Glutamatergic neuron (in vitro differentiated cells): ENCODE measurements around the gene PSMB11. TPM values are rescaled to one million over a fixed set of nuclear protein-coding genes. Genes with fewer than 3 reads are reported as not detected.

Source experiments
- DNase-seq: peaks from one replicate; pipeline ENCODE4 v3.0.0; 2022
- H3K27ac Mint-ChIP-seq: one replicate; pipeline ENCODE4 v1.8.0; 2020; ENCODE audit warnings: mild to moderate bottlenecking, mixed read lengths, inconsistent platforms; ENCODE audit not compliant: unreplicated experiment
- H3K27me3 Mint-ChIP-seq: one replicate; pipeline ENCODE4 v1.8.0; 2020; ENCODE audit warnings: mild to moderate bottlenecking, moderate library complexity, mixed read lengths, inconsistent platforms; ENCODE audit not compliant: unreplicated experiment
- H3K36me3 Mint-ChIP-seq: one replicate; pipeline ENCODE4 v1.8.0; 2020; ENCODE audit warnings: mild to moderate bottlenecking, mixed read lengths, inconsistent platforms; ENCODE audit not compliant: unreplicated experiment
- H3K4me1 Mint-ChIP-seq: one replicate; pipeline ENCODE4 v1.8.0; 2020; ENCODE audit warnings: mild to moderate bottlenecking, low read depth, mixed read lengths, inconsistent platforms; ENCODE audit not compliant: unreplicated experiment
- H3K4me3 Mint-ChIP-seq: one replicate; pipeline ENCODE4 v1.8.0; 2020; ENCODE audit warnings: mild to moderate bottlenecking, mixed read lengths, inconsistent platforms; ENCODE audit not compliant: unreplicated experiment
- H3K9me3 Mint-ChIP-seq: one replicate; pipeline ENCODE4 v1.8.0; 2020; ENCODE audit warnings: mild to moderate bottlenecking, moderate library complexity, mixed read lengths, inconsistent platforms; ENCODE audit not compliant: unreplicated experiment
- CTCF ChIP-seq: fragments of 200-600 bp; sonication (generic); IDR thresholded peaks from one replicate; pipeline ENCODE4 v1.5.0; 2021; ENCODE audit not compliant: partially characterized antibody, unreplicated experiment
- long read RNA-seq: library from polyadenylated mRNA; unstranded; transcript quantifications from one replicate; pipeline ENCODE4 v2.0.0, GENCODE V29; 2020; ENCODE audit not compliant: unreplicated experiment
- total RNA-seq: library from RNA; stranded (reverse); fragmentation: NEBNext Ultra II Directional; extraction: Animal tissue kit (Norgen Biotek cat#: 25700); gene quantifications from one replicate; pipeline ENCODE4 v1.2.1, GENCODE V29; 2021; ENCODE audit not compliant: unreplicated experiment

The PSMB11 gene
- total RNA-seq: not detected
- long read RNA-seq: 0 reads

- Mint-ChIP-seq H3K9me3 (peaks cover 5% of the 10 kb centered on the region), H3K4me3 (no peak within 1 kb of the TSS), H3K4me1 (peaks cover 8% of the 10 kb centered on the region), H3K27me3 (peaks cover 15% of the 10 kb centered on the region), H3K36me3 (peaks cover 2% of the 10 kb centered on the region), H3K27ac (no peak within 1 kb of the TSS)
- no peak for DNase-seq
- TF ChIP-seq CTCF: no peak
These were observed at the start of gene PSMB11 for GRCh38 chr14:23042162-23042965. PSMB11 (plus strand) TSS chr14:23042212; CDS start chr14:23042226, 14 bp downstream.

- peak overlapping the region; percentile 63 for H3K4me3 Mint-ChIP-seq
- peaks cover 3% of the 10 kb centered on the region for H3K27me3 Mint-ChIP-seq
- H3K4me1 Mint-ChIP-seq: peaks cover 13% of the 10 kb centered on the region
- H3K36me3 Mint-ChIP-seq: no peaks in the 10 kb centered on the region
- peaks cover 3% of the 10 kb centered on the region for H3K9me3 Mint-ChIP-seq
- no peak for DNase-seq
- TF ChIP-seq CTCF: no peak
- H3K27ac Mint-ChIP-seq: peak overlapping the region; percentile 52
These were observed 48.5 kb upstream of the PSMB11 start for GRCh38 chr14:22993517-22993916.

GRCh38 chr14:22994762-22995275, 47.2 kb upstream of the PSMB11 start:
- Mint-ChIP-seq H3K4me1 (peaks cover 24% of the 10 kb centered on the region), H3K4me3 (peak overlapping the region; percentile 65), H3K9me3 (peaks cover 3% of the 10 kb centered on the region), H3K27me3 (peaks cover 3% of the 10 kb centered on the region), H3K36me3 (no peaks in the 10 kb centered on the region), H3K27ac (peak overlapping the region; percentile 45)
- peak; percentile 36 for TF ChIP-seq CTCF
- peak; percentile 53 for DNase-seq

- H3K36me3 Mint-ChIP-seq: no peaks in the 10 kb centered on the region
- no peak for DNase-seq
- peaks cover 27% of the 10 kb centered on the region for H3K4me1 Mint-ChIP-seq
- H3K9me3 Mint-ChIP-seq: peaks cover 3% of the 10 kb centered on the region
- TF ChIP-seq CTCF: no peak
- H3K4me3 Mint-ChIP-seq: no peak overlapping the region
- no peak overlapping the region for H3K27ac Mint-ChIP-seq
- peaks cover 3% of the 10 kb centered on the region for H3K27me3 Mint-ChIP-seq
These were observed 46.0 kb upstream of the PSMB11 start for GRCh38 chr14:22995889-22996625.
